RWPE2 (cell line): ENCODE results near the gene C17orf107.

ENCODE experiments used
- ATAC-seq: fragments of 200-7000 bp; cut with Tn5 transposase; 3 replicates; pipeline ENCODE4 v1.9.1; 2021; ENCODE audit warnings: low read depth
- DNase-seq: peaks from one replicate; pipeline ENCODE4 v3.0.0-alpha.2; 2020; ENCODE audit warnings: low spot score
- H3K27ac ChIP-seq: fragments of 450-650 bp; 2 replicates; pipeline ENCODE4 v1.5.1; 2017; ENCODE audit warnings: mild to moderate bottlenecking; ENCODE audit not compliant: poor library complexity, severe bottlenecking
- H3K27me3 ChIP-seq: fragments of 250-450 bp; sonication (Bioruptor Pico); 2 replicates; pipeline ENCODE4 v1.5.1; 2021; ENCODE audit warnings: mild to moderate bottlenecking, moderate library complexity; ENCODE audit not compliant: insufficient read depth, poor library complexity, severe bottlenecking
- H3K36me3 ChIP-seq: fragments of 250-450 bp; sonication (Bioruptor Pico); 2 replicates; pipeline ENCODE4 v1.5.1; 2020; ENCODE audit warnings: low read depth, mild to moderate bottlenecking, moderate library complexity
- H3K4me1 ChIP-seq: fragments of 250-450 bp; sonication (Bioruptor Pico); 2 replicates; pipeline ENCODE4 v1.5.1; 2021; ENCODE audit warnings: mild to moderate bottlenecking, moderate library complexity; ENCODE audit not compliant: insufficient read depth, poor library complexity, severe bottlenecking
- H3K4me3 ChIP-seq: fragments of 250-450 bp; sonication (Bioruptor Pico); 2 replicates; pipeline ENCODE4 v1.5.1; 2021; ENCODE audit warnings: mild to moderate bottlenecking, moderate library complexity; ENCODE audit not compliant: severe bottlenecking
- H3K9me3 ChIP-seq: fragments of 250-450 bp; sonication (Bioruptor Pico); 2 replicates; pipeline ENCODE4 v1.5.1; 2021; ENCODE audit warnings: mild to moderate bottlenecking, moderate library complexity; ENCODE audit not compliant: severe bottlenecking
- CTCF ChIP-seq: fragments of 450-650 bp; IDR thresholded peaks from one replicate; pipeline ENCODE4 v1.5.1; 2017; ENCODE audit warnings: mild to moderate bottlenecking, moderate library complexity; ENCODE audit not compliant: poor library complexity, severe bottlenecking

The C17orf107 gene

GRCh38 chr17:4947411-4948165, 48.3 kb downstream of the C17orf107 start:
- peak; percentile 0; the same call in 1 of the 3 replicates for ATAC-seq
- DNase-seq, result no peak
- Histone ChIP-seq H3K4me3 (peak overlapping the region; percentile 88), H3K27ac (peak overlapping the region; percentile 99), H3K9me3 (no peaks in the 10 kb centered on the region), H3K36me3 (peaks cover 49% of the 10 kb centered on the region), H3K4me1 (peaks cover 26% of the 10 kb centered on the region), H3K27me3 (no peaks in the 10 kb centered on the region)
- TF ChIP-seq CTCF, result no peak

- DNase-seq (peak; percentile 89), ATAC-seq (peak; percentile 11)
- Histone ChIP-seq H3K4me3 (peak within 1 kb of the TSS; percentile 88), H3K4me1 (peaks cover 26% of the 10 kb centered on the region), H3K27me3 (no peaks in the 10 kb centered on the region), H3K27ac (peak within 1 kb of the TSS; percentile 99), H3K36me3 (peaks cover 43% of the 10 kb centered on the region), H3K9me3 (no peaks in the 10 kb centered on the region)
- TF ChIP-seq CTCF, result no peak
Measured at GRCh38 chr17:4948166-4948930, 49.0 kb downstream of the C17orf107 start, which contains the start of gene PFN1. Gene PFN1, minus strand, starts transcription at chr17:4948530. Its CDS starts 136 bp downstream, at chr17:4948394.

GRCh38 chr17:4948931-4949320, 49.6 kb downstream of the C17orf107 start:
- Histone ChIP-seq H3K9me3 (no peaks in the 10 kb centered on the region), H3K27ac (peak overlapping the region; percentile 99), H3K4me3 (peak overlapping the region; percentile 88), H3K27me3 (no peaks in the 10 kb centered on the region), H3K36me3 (peaks cover 37% of the 10 kb centered on the region), H3K4me1 (peaks cover 27% of the 10 kb centered on the region)
- DNase-seq (peak; percentile 85), ATAC-seq (peak; percentile 50)
- no peak for TF ChIP-seq CTCF

- no peaks in the 10 kb centered on the region for H3K9me3 ChIP-seq
- no peaks in the 10 kb centered on the region for H3K27me3 ChIP-seq
- DNase-seq, result peak; percentile 92
- peak; percentile 13 for ATAC-seq
- peak overlapping the region; percentile 88 for H3K4me3 ChIP-seq
- no peak for TF ChIP-seq CTCF
- peaks cover 34% of the 10 kb centered on the region for H3K36me3 ChIP-seq
- peaks cover 25% of the 10 kb centered on the region for H3K4me1 ChIP-seq
- peak overlapping the region; percentile 99 for H3K27ac ChIP-seq
Measured at GRCh38 chr17:4949321-4950074, 50.2 kb downstream of the C17orf107 start.
